K562 (cell line): Measurements from ENCODE around the gene LCTL. TPM values are rescaled to one million over a fixed set of nuclear protein-coding genes. Genes with fewer than 3 reads are reported as not detected.

Source experiments
- COPS2 ChIP-seq: fragments of 450-650 bp; conservative IDR thresholded peaks from 2 replicates; pipeline ENCODE4 v1.6.1; 2016; ENCODE audit warnings: mild to moderate bottlenecking, moderate library complexity
- DACH1 ChIP-seq: fragments of 450-650 bp; IDR thresholded peaks from 2 replicates; pipeline ENCODE4 v1.6.1; 2018; ENCODE audit not compliant: partially characterized antibody
- ELK1 ChIP-seq: sonication (generic); formaldehyde crosslinking; IDR thresholded peaks from 2 replicates; pipeline ENCODE4 v1.8.1; 2022; ENCODE audit warnings: missing genetic modification reagents
- HSF4 ChIP-seq: fragments of 250-450 bp; sonication (Bioruptor Pico); IDR thresholded peaks from 2 replicates; pipeline ENCODE4 v2.1.2; 2022; ENCODE audit warnings: mild to moderate bottlenecking, moderate library complexity, borderline replicate concordance
- MYC ChIP-seq, 2 experiments: fragments of 250-450 bp in 1 of 2; sonication (Bioruptor Pico) in 1 of 2; IDR thresholded peaks; 2 replicates each; pipeline versions ENCODE4 v1.5.1 to v1.6.1; 2012 to 2021; ENCODE audit warnings: low read depth in 2 of 2, borderline replicate concordance in 1 of 2, improper control_type of control experiment in 1 of 2, low read length in 1 of 2, mild to moderate bottlenecking in 1 of 2, moderate library complexity in 1 of 2
- NFYB ChIP-seq: IDR thresholded peaks from 2 replicates; pipeline ENCODE4 v1.6.1; 2011; ENCODE audit warnings: mild to moderate bottlenecking, moderate library complexity; ENCODE audit not compliant: insufficient read length; ENCODE audit errors: extremely low read depth
- PATZ1 ChIP-seq: fragments of 250-450 bp; sonication (Bioruptor Pico); IDR thresholded peaks from 2 replicates; pipeline ENCODE4 v1.5.0; 2020; ENCODE audit warnings: mild to moderate bottlenecking, borderline replicate concordance
- RBM39 ChIP-seq: fragments of 200-400 bp; formaldehyde crosslinking; optimal IDR thresholded peaks from 2 replicates; pipeline ENCODE3; 2018; ENCODE audit warnings: low read depth, low read length
- RREB1 ChIP-seq: fragments of 250-450 bp; sonication (Bioruptor Pico); IDR thresholded peaks from 2 replicates; pipeline ENCODE4 v1.4.0; 2020
- SIN3A ChIP-seq, 2 experiments: fragments of 150-350 bp in 1 of 2; IDR thresholded peaks; 2 replicates each; pipeline ENCODE4 v1.6.1; 2011 to 2016; ENCODE audit warnings: borderline replicate concordance in 2 of 2, low read depth in 2 of 2, low read length in 2 of 2, mild to moderate bottlenecking in 2 of 2, moderate library complexity in 2 of 2; ENCODE audit not compliant: control insufficient read depth in 1 of 2
- STAT5A ChIP-seq: IDR thresholded peaks from 2 replicates; pipeline ENCODE4 v1.6.1; 2012; ENCODE audit warnings: low read length, inconsistent platforms, borderline replicate concordance
- ZNF217 ChIP-seq: sonication (generic); formaldehyde crosslinking; IDR thresholded peaks from 2 replicates; pipeline ENCODE4 v1.8.0; 2022; ENCODE audit warnings: mild to moderate bottlenecking, missing genetic modification reagents
- ZNF41 ChIP-seq: fragments of 250-450 bp; sonication (Bioruptor Pico); conservative IDR thresholded peaks from 2 replicates; pipeline ENCODE4 v1.4.0; 2020; ENCODE audit warnings: mild to moderate bottlenecking
- ZNF644 ChIP-seq: fragments of 200-800 bp; sonication (Bioruptor generic); IDR thresholded peaks from 2 replicates; pipeline ENCODE4 v1.6.1; 2016; ENCODE audit warnings: low read depth, missing genetic modification characterization, missing compliant biosample characterization
- polyA plus RNA-seq, 8 experiments: library from polyadenylated mRNA; depleted of rRNA in 4 of 8; stranded (reverse) in 5 of 8; unstranded in 3 of 8; fragments of >200 nt; fragmentation: Nextera tagmentation in 2 of 8; fragmentation: Illumina TruSeq in 1 of 8; extraction: Ambion mirVana in 2 of 8; extraction: Trizol in 1 of 8; gene quantifications; 2 replicates each; pipeline versions ENCODE4 v1.2.1 to v1.2.3, GENCODE V29; 2011 to 2014; ENCODE audit warnings: inconsistent platforms in 1 of 8, missing spikeins in 1 of 8
- total RNA-seq, 7 experiments: library from RNA; depleted of rRNA in 6 of 7; stranded (reverse); fragments of >200 nt in 6 of 7; fragmentation: Illumina TruSeq in 2 of 7; extraction: Trizol in 2 of 7; gene quantifications; 2 replicates each; pipeline versions ENCODE4 v1.2.1 to v1.2.3, GENCODE V29; 2011 to 2021; ENCODE audit warnings: low replicate concordance in 1 of 7

The LCTL gene
- total and polyA plus RNA-seq, 9 of the 15 experiments (the other 6 are each of a cell fraction or from before 2014, with no cell fraction given) = 0.08 to 0.31 (median 0.17) TPM; not detected in 6

- TF ChIP-seq RBM39 (no peak), PATZ1 (CRISPR knock-in tag) (no peak), DACH1 (no peak), ZNF217 (CRISPR knock-in tag) (no peak), RREB1 (no peak), ZNF644 (tag) (no peak), STAT5A (no peak), MYC (IDR thresholded peaks at IDR 0.05; ENCODE audit: low read depth, low read length) (peak; percentile 45), MYC (CRISPR knock-in tag; IDR thresholded peaks at IDR 0.05; ENCODE audit: borderline replicate concordance, low read depth) (no peak), HSF4 (CRISPR knock-in tag) (no peak), ZNF41 (CRISPR knock-in tag) (no peak), ELK1 (CRISPR knock-in tag) (no peak), COPS2 (no peak), SIN3A (IDR thresholded peaks at IDR 0.05; ENCODE audit: borderline replicate concordance in 2 of 2, control insufficient read depth in 1 of 2, low read depth in 2 of 2, low read length in 2 of 2) (no peak), NFYB (no peak)
Observed at GRCh38 chr15:66603301-66604179, 37.7 kb upstream of the LCTL start (continued).
